ENCODE data around the gene CDKL5.
"Not testable (repeated sequence)": the region's sequence is repeated elsewhere in the genome, so short reads cannot be mapped to it uniquely, and the experiment has no call there.

The CDKL5 gene

DNA sequence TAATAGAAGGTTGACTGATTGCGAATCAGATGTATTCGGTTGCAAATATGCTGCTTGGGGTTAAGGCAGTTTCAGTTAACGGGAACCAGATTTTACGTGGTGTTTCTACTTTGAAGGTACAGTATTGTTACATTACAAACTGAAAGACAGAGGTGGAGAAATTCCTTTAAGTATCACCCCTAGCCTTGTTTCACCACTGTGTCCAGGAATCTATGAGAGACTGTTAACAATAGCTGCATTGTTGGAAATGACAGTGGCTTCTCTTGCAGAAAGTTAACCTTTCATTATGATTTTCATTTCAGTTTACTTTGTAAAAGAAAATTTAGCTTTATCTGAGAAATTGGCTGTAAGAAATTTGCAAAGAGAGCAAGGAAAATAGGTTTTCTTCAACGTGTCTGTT lies 2.6 kb downstream of the CDKL5 start:
- TF ChIP-seq CTCF (IDR thresholded peaks at IDR 0.05; ENCODE audit: low read depth, low read length, missing control alignments) = no peak
- no peak for DNase-seq (ENCODE audit: low read depth)
- H3K4me3 ChIP-seq (ENCODE audit: low read depth, low read length) = no peak overlapping the region

GRCh38 chrX:18433288-18433687 lies 7.9 kb downstream of the CDKL5 start:
- DNase-seq (ENCODE audit: low read depth); H3K4me3 ChIP-seq (ENCODE audit: low read depth, low read length): not testable (repeated sequence)

GRCh38 chrX:18434896-18435295 lies 9.5 kb downstream of the CDKL5 start:
- no peak for DNase-seq (ENCODE audit: low read depth)
- TF ChIP-seq CTCF (IDR thresholded peaks at IDR 0.05; ENCODE audit: low read depth, low read length, missing control alignments) = no peak
- H3K4me3 ChIP-seq (ENCODE audit: low read depth, low read length) = no peak overlapping the region

DNA sequence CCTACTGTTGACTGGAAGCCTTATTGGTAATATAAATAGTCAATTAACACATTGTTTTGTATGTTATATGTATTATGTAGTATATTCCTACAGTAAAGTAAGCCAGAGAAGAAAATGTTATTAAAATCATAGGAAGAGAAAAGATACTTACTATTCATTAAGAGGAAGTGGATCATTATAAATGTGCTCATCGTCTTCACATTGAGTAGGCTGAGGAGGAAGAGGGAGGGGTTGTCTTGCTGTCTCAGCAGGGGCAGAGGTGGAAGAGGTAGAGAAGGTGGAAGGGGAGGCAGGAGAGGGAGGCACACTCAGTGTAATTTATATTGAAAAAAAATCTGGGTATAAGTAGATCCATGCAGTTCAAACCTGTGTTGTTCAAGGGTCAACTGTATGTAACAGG lies 10.6 kb downstream of the CDKL5 start:
- no peak for TF ChIP-seq CTCF (IDR thresholded peaks at IDR 0.05; ENCODE audit: low read depth, low read length, missing control alignments)
- DNase-seq (ENCODE audit: low read depth) = no peak
- no peak overlapping the region for H3K4me3 ChIP-seq (ENCODE audit: low read depth, low read length)

DNA sequence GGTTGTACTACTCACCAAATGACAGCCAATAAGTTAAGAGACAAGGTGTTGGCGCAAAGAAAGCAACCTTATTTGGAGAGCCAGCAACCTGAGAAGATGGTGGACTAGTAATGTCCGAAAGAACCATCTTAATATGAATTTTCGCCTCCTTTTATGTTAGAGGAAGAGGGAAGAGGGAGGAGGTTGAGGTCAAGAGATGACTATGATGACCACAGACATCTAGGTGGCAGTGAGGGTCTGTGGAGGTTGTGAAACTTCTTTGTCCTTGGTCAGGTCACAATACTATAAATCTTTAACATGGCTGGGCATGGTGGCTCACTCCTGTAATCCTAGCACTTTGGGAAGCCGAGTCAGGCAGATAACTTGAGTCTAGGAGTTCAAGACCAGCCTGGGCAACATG lies 15.4 kb downstream of the CDKL5 start:
- H3K4me3 ChIP-seq (ENCODE audit: low read depth, low read length) = no peak overlapping the region
- no peak for DNase-seq (ENCODE audit: low read depth)
- TF ChIP-seq CTCF (IDR thresholded peaks at IDR 0.05; ENCODE audit: low read depth, low read length, missing control alignments) = no peak

GRCh38 chrX:18441780-18442367 lies 16.5 kb downstream of the CDKL5 start:
- no peak for DNase-seq (ENCODE audit: low read depth)
- TF ChIP-seq CTCF (IDR thresholded peaks at IDR 0.05; ENCODE audit: low read depth, low read length, missing control alignments) = no peak
- H3K4me3 ChIP-seq (ENCODE audit: low read depth, low read length) = no peak overlapping the region

GRCh38 chrX:18448416-18448815 lies 23.0 kb downstream of the CDKL5 start:
- no peak for DNase-seq (ENCODE audit: low read depth)
- no peak for TF ChIP-seq CTCF (IDR thresholded peaks at IDR 0.05; ENCODE audit: low read depth, low read length, missing control alignments)
- H3K4me3 ChIP-seq (ENCODE audit: low read depth, low read length) = no peak overlapping the region
